GM21423 (cell line): Measurements from ENCODE around the gene GDPD1.
A peak's percentile ranks its signal among the peaks of the same experiment; 100 is the strongest.
"Not testable (repeated sequence)": the region's sequence is repeated elsewhere in the genome, so short reads cannot be mapped to it uniquely, and the experiment has no call there.

Source experiments
- ATAC-seq: cut with Tn5 transposase; IDR thresholded peaks from one replicate; pipeline ENCODE4 v1.9.1; 2021; ENCODE audit warnings: mild to moderate bottlenecking, moderate library complexity; ENCODE audit not compliant: unreplicated experiment

GDPD1 gene

GRCh38 chr17:59238906-59239305 is 18.6 kb downstream of the GDPD1 start:
- ATAC-seq, result no peak

GRCh38 chr17:59244081-59244480 is 23.8 kb downstream of the GDPD1 start:
- no peak for ATAC-seq

- no peak for ATAC-seq
Observed at GRCh38 chr17:59254742-59255141, 34.4 kb downstream of the GDPD1 start.

- ATAC-seq, result no peak
Observed at GRCh38 chr17:59257101-59257500, 36.8 kb downstream of the GDPD1 start.

- ATAC-seq, result no peak
Observed at GRCh38 chr17:59260722-59261121, 40.4 kb downstream of the GDPD1 start.

- ATAC-seq, result no peak
Observed at GRCh38 chr17:59266745-59267144, 46.4 kb downstream of the GDPD1 start.

- ATAC-seq, result no peak
Observed at GRCh38 chr17:59267776-59268175, 47.5 kb downstream of the GDPD1 start.

GRCh38 chr17:59275618-59276017 is 55.3 kb downstream of the GDPD1 start:
- ATAC-seq, result no peak

GRCh38 chr17:59277031-59277430 is 56.7 kb downstream of the GDPD1 start:
- ATAC-seq, result peak; percentile 91

- ATAC-seq, result no peak
Observed at GRCh38 chr17:59278406-59278805, 58.1 kb downstream of the GDPD1 start.

GRCh38 chr17:59284317-59284716 is 64.0 kb downstream of the GDPD1 start:
- no peak for ATAC-seq

GRCh38 chr17:59287452-59287851 is 67.1 kb downstream of the GDPD1 start:
- no peak for ATAC-seq

GRCh38 chr17:59287891-59288290 is 67.6 kb downstream of the GDPD1 start:
- no peak for ATAC-seq

- no peak for ATAC-seq
Observed at GRCh38 chr17:59289981-59290301, 69.6 kb downstream of the GDPD1 start.

GRCh38 chr17:59290302-59290998 is 70.1 kb downstream of the GDPD1 start:
- ATAC-seq, result not testable (repeated sequence)

GRCh38 chr17:59292174-59292523 is 71.8 kb downstream of the GDPD1 start:
- ATAC-seq, result no peak

- no peak for ATAC-seq
Observed at GRCh38 chr17:59296190-59296589, 75.9 kb downstream of the GDPD1 start.

- no peak for ATAC-seq
Observed at GRCh38 chr17:59298521-59298920, 78.2 kb downstream of the GDPD1 start.

- ATAC-seq, result no peak
Observed at GRCh38 chr17:59299400-59300092, 79.2 kb downstream of the GDPD1 start.

GRCh38 chr17:59300941-59301340 is 80.6 kb downstream of the GDPD1 start:
- no peak for ATAC-seq

- no peak for ATAC-seq
Observed at GRCh38 chr17:59304811-59305210, 84.5 kb downstream of the GDPD1 start.

GRCh38 chr17:59310263-59310920 is 90.1 kb downstream of the GDPD1 start:
- no peak for ATAC-seq
